Hematopoietic multipotent progenitor cell (in vitro differentiated cells): Measurements from ENCODE around the gene DDX60. TPM values are rescaled to one million over a fixed set of nuclear protein-coding genes. Genes with fewer than 3 reads are reported as not detected.

Experiments used
- DNase-seq, 3 donors: peaks; one replicate each; pipeline ENCODE4 v3.0.0-alpha.2; 2011 to 2015; ENCODE audit warnings: low read depth in 2 of 3, low spot score in 2 of 3
- total RNA-seq: library from RNA; depleted of rRNA; stranded (reverse); fragments of >200 nt; gene quantifications from one replicate; pipeline ENCODE4 v1.2.3, GENCODE V29; 2012

Gene DDX60
- total RNA-seq, 1 donor = 16.2 TPM

GRCh38 chr4:168208957-168209614 is 109.5 kb downstream of the DDX60 start:
- no peak for DNase-seq

GRCh38 chr4:168203233-168203911 is 115.2 kb downstream of the DDX60 start:
- DNase-seq = no peak

GRCh38 chr4:168200685-168201084 is 117.9 kb downstream of the DDX60 start:
- DNase-seq = no peak

- DNase-seq = no peak
Observed at GRCh38 chr4:168199260-168199957, 119.1 kb downstream of the DDX60 start.

GRCh38 chr4:168197926-168198325 is 120.6 kb downstream of the DDX60 start:
- DNase-seq = no peak

- no peak for DNase-seq
Observed at GRCh38 chr4:168188754-168189153, 129.8 kb downstream of the DDX60 start.

- DNase-seq = peak in 2 of 3 donors; percentile 13 to 60
Observed at GRCh38 chr4:168183717-168184571, 134.6 kb downstream of the DDX60 start.

- no peak for DNase-seq
Observed at GRCh38 chr4:168177546-168178149, 140.9 kb downstream of the DDX60 start.

GRCh38 chr4:168174308-168174707 is 144.2 kb downstream of the DDX60 start:
- DNase-seq = no peak

- DNase-seq = no peak
Observed at GRCh38 chr4:168167714-168168284, 150.8 kb downstream of the DDX60 start.

Other genes with a start within 250 kb of the DDX60 start
- not detected for gene ANXA10, start 226.2 kb downstream of the DDX60 start, total RNA-seq
- 14.3 TPM for gene DDX60L, start 161.7 kb upstream of the DDX60 start, total RNA-seq
- gene PALLD, start 178.3 kb upstream of the DDX60 start, total RNA-seq = 5.9 TPM